Heart left ventricle (tissue), 13 donors: Measurements from ENCODE around the gene RAD51B.

Source experiments
- POLR2A ChIP-seq, 2 donors: fragments of 450-650 bp; IDR thresholded peaks; one replicate each; pipeline ENCODE4 v1.6.1; 2017; ENCODE audit warnings: antibody characterized with exemption in 2 of 2, mild to moderate bottlenecking in 2 of 2, moderate library complexity in 2 of 2
- TF ChIP-seq, protein P1 (sequence below), 12 donors: fragments of 200-600 bp; sonication (generic) in 4 of 12; IDR thresholded peaks; one replicate each; pipeline versions ENCODE4 v1.5.0 to v1.8.0; 2018 to 2022; ENCODE audit warnings: antibody characterized with exemption in 12 of 12, mild to moderate bottlenecking in 5 of 12
- donor health status: ischemic (EF 13 %, LVEDD 7.1; RV severe dilation, severe dysfunction).
- donor health status: DM: no; HTN: yes; CAD: no.
- donor health status: DM: no; HTN: no; CAD: no.
- donor health status: ischemic (EF 25% LVEDD 6.9; RV normal size, moderate dysfunction).
- donor health status: ischemic (EF 25% LVEDD 5.7; RV mildly dilated, moderate dysfunction).
- donor health status: ischemic (EF 35%, LVEDD 5.7; RV mildly dilated, moderate dysfunction).
- donor health status: nonischemic (EF 11% LVEDD 7.7; RV severe dilation, severe dysfunction).
- donor health status: DM: yes; HTN: yes; CAD: no.
- donor health status: PGD.
- donor health status: ischemic (EF 29% LVEDD 5.4; RV normal size, mild dysfunction).
- donor health status: nonischemic (EF 23%, LVEDD 6.1; RV moderate dilation, normal function).

- TF ChIP-seq, protein P1, sequence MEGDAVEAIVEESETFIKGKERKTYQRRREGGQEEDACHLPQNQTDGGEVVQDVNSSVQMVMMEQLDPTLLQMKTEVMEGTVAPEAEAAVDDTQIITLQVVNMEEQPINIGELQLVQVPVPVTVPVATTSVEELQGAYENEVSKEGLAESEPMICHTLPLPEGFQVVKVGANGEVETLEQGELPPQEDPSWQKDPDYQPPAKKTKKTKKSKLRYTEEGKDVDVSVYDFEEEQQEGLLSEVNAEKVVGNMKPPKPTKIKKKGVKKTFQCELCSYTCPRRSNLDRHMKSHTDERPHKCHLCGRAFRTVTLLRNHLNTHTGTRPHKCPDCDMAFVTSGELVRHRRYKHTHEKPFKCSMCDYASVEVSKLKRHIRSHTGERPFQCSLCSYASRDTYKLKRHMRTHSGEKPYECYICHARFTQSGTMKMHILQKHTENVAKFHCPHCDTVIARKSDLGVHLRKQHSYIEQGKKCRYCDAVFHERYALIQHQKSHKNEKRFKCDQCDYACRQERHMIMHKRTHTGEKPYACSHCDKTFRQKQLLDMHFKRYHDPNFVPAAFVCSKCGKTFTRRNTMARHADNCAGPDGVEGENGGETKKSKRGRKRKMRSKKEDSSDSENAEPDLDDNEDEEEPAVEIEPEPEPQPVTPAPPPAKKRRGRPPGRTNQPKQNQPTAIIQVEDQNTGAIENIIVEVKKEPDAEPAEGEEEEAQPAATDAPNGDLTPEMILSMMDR (IDR thresholded peaks at IDR 0.05) = peak; percentile 58 to 82 (median 76)
- no peak for TF ChIP-seq POLR2A (IDR thresholded peaks at IDR 0.05)
These were observed 124.4 kb downstream of the RAD51B start for GRCh38 chr14:67943947-67944346.
